Neural progenitor cell (in vitro differentiated cells): Measurements from ENCODE around the gene WDR45B. TPM values are rescaled to one million over a fixed set of nuclear protein-coding genes. Genes with fewer than 3 reads are reported as not detected.

Experiments used
- DNase-seq: peaks from one replicate; pipeline ENCODE4 v3.0.0-alpha.2; 2016; ENCODE audit warnings: low spot score
- H2AFZ ChIP-seq: fragments of 200-600 bp; sonication (generic); replicated peaks from 2 replicates; pipeline ENCODE4 v1.6.1; 2016; ENCODE audit warnings: antibody characterized with exemption
- H3F3A ChIP-seq: fragments of 200-600 bp; sonication (generic); 2 replicates; pipeline ENCODE4 v1.6.1; 2016; ENCODE audit warnings: antibody characterized with exemption, low read depth
- H3K27ac ChIP-seq: fragments of 200-600 bp; sonication (generic); 2 replicates; pipeline ENCODE4 v1.5.1; 2016; ENCODE audit warnings: mild to moderate bottlenecking
- H3K27me3 ChIP-seq: fragments of 200-600 bp; sonication (generic); 2 replicates; pipeline ENCODE4 v1.6.1; 2016; ENCODE audit warnings: mild to moderate bottlenecking, moderate library complexity
- H3K36me3 ChIP-seq: fragments of 200-600 bp; sonication (generic); 2 replicates; pipeline ENCODE4 v1.5.1; 2016
- H3K4me1 ChIP-seq: fragments of 200-600 bp; sonication (generic); 2 replicates; pipeline ENCODE4 v1.6.1; 2016; ENCODE audit warnings: mixed run types
- H3K4me2 ChIP-seq: fragments of 200-600 bp; sonication (generic); 2 replicates; pipeline ENCODE4 v1.6.1; 2016
- H3K4me3 ChIP-seq: fragments of 200-600 bp; sonication (generic); 2 replicates; pipeline ENCODE4 v1.5.1; 2016
- H3K79me2 ChIP-seq: fragments of 200-600 bp; sonication (generic); 2 replicates; pipeline ENCODE4 v1.6.1; 2016; ENCODE audit warnings: low read depth
- H3K9ac ChIP-seq: fragments of 200-600 bp; sonication (generic); 2 replicates; pipeline ENCODE4 v1.6.1; 2016
- H3K9me3 ChIP-seq: fragments of 200-600 bp; sonication (generic); 2 replicates; pipeline ENCODE4 v1.5.1; 2016; ENCODE audit warnings: low read depth
- H4K20me1 ChIP-seq: fragments of 200-600 bp; sonication (generic); 2 replicates; pipeline ENCODE4 v1.6.1; 2016; ENCODE audit warnings: low read depth
- H3K27ac Mint-ChIP-seq: 3 replicates; pipeline ENCODE4 v1.8.0; 2021; ENCODE audit warnings: mixed read lengths
- H3K27me3 Mint-ChIP-seq: 2 replicates; pipeline ENCODE4 v1.8.0; 2022; ENCODE audit warnings: low read depth, mild to moderate bottlenecking, inconsistent platforms, moderate library complexity, mixed read lengths; ENCODE audit not compliant: insufficient read depth
- H3K36me3 Mint-ChIP-seq: 3 replicates; pipeline ENCODE4 v1.8.0; 2021; ENCODE audit warnings: mixed read lengths
- H3K4me1 Mint-ChIP-seq: 3 replicates; pipeline ENCODE4 v1.8.0; 2021; ENCODE audit warnings: mixed read lengths
- H3K4me3 Mint-ChIP-seq: 3 replicates; pipeline ENCODE4 v1.8.0; 2021; ENCODE audit warnings: mild to moderate bottlenecking, moderate library complexity, mixed read lengths
- H3K9me3 Mint-ChIP-seq: 3 replicates; pipeline ENCODE4 v1.8.0; 2020; ENCODE audit warnings: mixed read lengths
- CTCF ChIP-seq: fragments of 200-600 bp; sonication (generic); IDR thresholded peaks from 2 replicates; pipeline ENCODE4 v1.5.1; 2017; ENCODE audit warnings: antibody characterized with exemption, mild to moderate bottlenecking
- EZH2 ChIP-seq: fragments of 200-600 bp; sonication (generic); IDR thresholded peaks from 2 replicates; pipeline ENCODE4 v1.6.1; 2017; ENCODE audit warnings: antibody characterized with exemption, mild to moderate bottlenecking, moderate library complexity
- EZH2phosphoT487 ChIP-seq: fragments of 200-600 bp; sonication (generic); IDR thresholded peaks from 2 replicates; pipeline ENCODE4 v1.6.1; 2017; ENCODE audit warnings: antibody characterized with exemption
- total RNA-seq: library from RNA; depleted of rRNA; stranded (reverse); fragments of >200 nt; gene quantifications from 2 replicates; pipeline ENCODE4 v1.2.3, GENCODE V29; 2015; ENCODE audit warnings: low replicate concordance

The WDR45B gene
- total RNA-seq, 1 donor from 2014 or later, result 110 TPM

GRCh38 chr17:82611140-82612058 is 36.8 kb downstream of the WDR45B start:
- no peaks in the 10 kb centered on the region for H3K4me1 ChIP-seq
- H3K9ac ChIP-seq, result no peak overlapping the region
- H3K4me2 ChIP-seq, result no peak overlapping the region
- no peaks in the 10 kb centered on the region for H3K27me3 ChIP-seq
- H4K20me1 ChIP-seq, result no peaks in the 10 kb centered on the region
- H3K27ac ChIP-seq, result no peak overlapping the region
- H3K36me3 Mint-ChIP-seq, result peaks cover 36% of the 10 kb centered on the region
- H3F3A ChIP-seq, result peaks cover 7% of the 10 kb centered on the region
- TF ChIP-seq EZH2 (no peak), EZH2phosphoT487 (no peak), CTCF (no peak)
- H3K4me3 Mint-ChIP-seq, result no peak overlapping the region
- no peaks in the 10 kb centered on the region for H3K79me2 ChIP-seq
- DNase-seq, result no peak
- peaks cover 7% of the 10 kb centered on the region for H3K9me3 Mint-ChIP-seq
- peaks cover 12% of the 10 kb centered on the region for H3K27me3 Mint-ChIP-seq
- H2AFZ ChIP-seq, result no peak overlapping the region
- no peaks in the 10 kb centered on the region for H3K4me1 Mint-ChIP-seq
- no peak overlapping the region for H3K4me3 ChIP-seq
- no peaks in the 10 kb centered on the region for H3K9me3 ChIP-seq
- peaks cover 5% of the 10 kb centered on the region for H3K36me3 ChIP-seq
- H3K27ac Mint-ChIP-seq, result no peak overlapping the region

DNA sequence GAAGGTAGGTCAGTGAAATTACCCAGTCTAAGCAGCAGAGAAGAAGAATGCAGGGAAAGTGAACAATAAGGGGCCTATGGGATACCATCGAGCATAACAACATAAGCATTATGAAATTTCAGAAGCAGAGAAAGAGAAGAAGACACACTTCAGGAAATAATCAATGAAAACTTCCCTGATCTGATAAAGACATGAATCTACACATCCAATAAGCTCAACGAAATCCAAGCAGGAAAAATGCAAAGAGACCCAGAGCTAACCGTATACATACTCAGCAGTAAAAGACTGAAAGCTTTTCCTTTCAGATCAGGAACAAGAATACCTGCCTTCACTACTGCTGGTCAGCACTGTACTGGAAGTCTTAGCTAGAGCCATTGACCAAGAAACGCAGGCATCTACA is 38.6 kb downstream of the WDR45B start:
- H3K4me3 ChIP-seq, result no peak overlapping the region
- no peak for TF ChIP-seq EZH2phosphoT487
- TF ChIP-seq CTCF, result no peak
- TF ChIP-seq EZH2, result no peak
- peaks cover 7% of the 10 kb centered on the region for H3K9me3 Mint-ChIP-seq
- H3F3A ChIP-seq, result peaks cover 18% of the 10 kb centered on the region
- peaks cover 7% of the 10 kb centered on the region for H3K4me1 Mint-ChIP-seq
- no peak overlapping the region for H3K27ac ChIP-seq
- H3K4me2 ChIP-seq, result no peak overlapping the region
- no peaks in the 10 kb centered on the region for H3K4me1 ChIP-seq
- H3K4me3 Mint-ChIP-seq, result no peak overlapping the region
- H3K27me3 ChIP-seq, result no peaks in the 10 kb centered on the region
- no peak for DNase-seq
- H3K9ac ChIP-seq, result no peak overlapping the region
- no peak overlapping the region for H2AFZ ChIP-seq
- peaks cover 5% of the 10 kb centered on the region for H3K36me3 ChIP-seq
- H3K9me3 ChIP-seq, result no peaks in the 10 kb centered on the region
- H3K79me2 ChIP-seq, result no peaks in the 10 kb centered on the region
- peaks cover 42% of the 10 kb centered on the region for H3K36me3 Mint-ChIP-seq
- peaks cover 12% of the 10 kb centered on the region for H3K27me3 Mint-ChIP-seq
- H3K27ac Mint-ChIP-seq, result no peak overlapping the region
- H4K20me1 ChIP-seq, result peaks cover 4% of the 10 kb centered on the region

- Histone ChIP-seq H3K9ac (no peak overlapping the region), H3F3A (peaks cover 20% of the 10 kb centered on the region), H3K4me1 (no peaks in the 10 kb centered on the region), H3K4me3 (no peak overlapping the region), H3K36me3 (peaks cover 5% of the 10 kb centered on the region), H3K4me2 (no peak overlapping the region), H4K20me1 (peaks cover 4% of the 10 kb centered on the region), H2AFZ (no peak overlapping the region), H3K9me3 (no peaks in the 10 kb centered on the region), H3K27me3 (no peaks in the 10 kb centered on the region), H3K79me2 (no peaks in the 10 kb centered on the region), H3K27ac (no peak overlapping the region)
- Mint-ChIP-seq H3K4me3 (no peak overlapping the region), H3K36me3 (peaks cover 48% of the 10 kb centered on the region), H3K27me3 (peaks cover 12% of the 10 kb centered on the region), H3K4me1 (peaks cover 10% of the 10 kb centered on the region), H3K27ac (no peak overlapping the region), H3K9me3 (peaks cover 7% of the 10 kb centered on the region)
- no peak for DNase-seq
- TF ChIP-seq EZH2phosphoT487, result no peak
- no peak for TF ChIP-seq EZH2
- no peak for TF ChIP-seq CTCF
Observed at GRCh38 chr17:82608816-82609215, 39.4 kb downstream of the WDR45B start.
